HG02571 (cell line): ENCODE results near the gene ATP8B1.
"Not testable (repeated sequence)": the region's sequence is repeated elsewhere in the genome, so short reads cannot be mapped to it uniquely, and the experiment has no call there.

ENCODE experiments used
- ATAC-seq: cut with Tn5 transposase; IDR thresholded peaks from one replicate; pipeline ENCODE4 v1.9.1; 2021; ENCODE audit warnings: mild to moderate bottlenecking, moderate library complexity; ENCODE audit not compliant: unreplicated experiment

The ATP8B1 gene

DNA sequence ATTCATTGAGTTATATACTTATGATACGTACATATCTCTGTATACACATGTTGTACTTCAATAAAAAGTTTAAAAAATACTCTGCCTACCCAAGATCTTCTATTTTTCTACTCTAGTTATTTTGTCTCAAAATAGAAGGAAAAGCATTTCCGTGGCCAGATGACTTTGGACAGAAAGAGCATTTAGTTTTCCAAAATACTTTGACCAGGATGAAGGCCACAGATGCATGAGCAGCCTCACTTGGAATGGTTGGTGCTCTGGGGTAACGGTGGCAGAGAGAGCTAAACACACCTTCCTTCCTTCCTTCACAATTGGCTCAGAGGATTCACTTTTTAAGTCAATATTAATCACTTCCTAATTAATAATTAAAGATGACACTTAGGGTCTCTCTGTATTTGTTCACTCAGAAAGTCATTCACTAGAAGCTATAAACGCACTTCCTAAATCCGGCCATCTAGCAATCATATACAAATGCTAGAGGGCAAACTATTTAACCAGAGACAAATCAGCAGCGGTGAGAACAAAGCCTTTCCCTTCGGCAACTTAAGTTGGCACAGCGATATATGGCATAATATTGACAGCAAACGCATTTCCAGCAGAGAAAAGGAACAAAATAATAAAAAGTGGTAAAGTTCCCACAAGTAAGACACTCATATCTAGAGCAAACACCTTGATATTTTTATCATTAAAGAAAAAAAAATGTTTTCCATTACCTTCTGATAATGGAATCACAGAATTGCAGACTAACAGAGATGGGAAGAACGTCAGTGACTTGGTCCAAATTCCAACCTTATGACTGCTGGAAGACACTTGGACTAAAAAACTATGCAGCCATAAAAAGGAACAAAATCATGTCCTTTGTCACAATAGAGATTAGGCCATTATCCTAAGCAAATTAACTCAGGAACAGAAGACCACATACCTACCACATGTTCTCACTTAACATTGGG, 125.6 kb downstream of the ATP8B1 start:
- no peak for ATAC-seq

DNA sequence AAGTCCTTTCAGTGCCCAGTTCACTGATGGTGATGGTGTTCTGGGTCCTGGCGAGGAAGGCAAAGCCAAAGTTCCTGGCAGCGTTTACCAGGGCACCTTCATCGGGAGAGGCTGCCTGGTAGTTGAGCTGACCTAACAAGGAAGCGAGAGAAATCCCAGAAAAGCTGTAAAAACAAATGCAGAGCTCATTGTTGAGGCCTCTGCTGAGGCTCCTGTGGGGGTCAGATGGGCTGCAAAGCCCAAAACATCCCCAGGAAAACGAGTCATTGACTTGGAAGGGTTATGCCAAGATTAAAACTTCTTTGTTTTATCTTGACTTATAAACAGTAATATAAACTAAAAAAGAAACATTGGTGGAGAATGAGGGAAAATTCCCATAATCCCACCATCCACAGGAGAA, 128.2 kb downstream of the ATP8B1 start:
- no peak for ATAC-seq

DNA sequence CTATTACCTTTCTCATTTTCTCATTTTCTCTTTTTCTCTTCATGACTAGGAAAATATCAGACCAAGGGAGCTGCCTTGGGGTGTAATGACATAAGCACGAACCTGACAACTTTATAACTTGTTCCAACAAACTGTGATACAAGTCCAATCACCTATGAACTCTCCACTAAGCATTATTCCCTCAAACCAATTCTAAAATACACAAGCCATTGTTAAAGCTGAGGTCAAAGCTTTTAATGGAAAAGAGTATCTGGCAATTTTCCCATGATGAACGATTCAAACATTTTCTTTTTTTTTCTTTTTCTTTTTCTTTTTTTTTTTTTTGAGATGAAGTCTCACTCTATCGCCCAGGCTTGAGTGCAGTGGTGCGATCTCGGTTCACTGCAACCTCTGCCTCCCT, 133.1 kb downstream of the ATP8B1 start:
- no peak for ATAC-seq

- no peak for ATAC-seq
Measured at GRCh38 chr18:57668021-57668420, 135.1 kb downstream of the ATP8B1 start.

DNA sequence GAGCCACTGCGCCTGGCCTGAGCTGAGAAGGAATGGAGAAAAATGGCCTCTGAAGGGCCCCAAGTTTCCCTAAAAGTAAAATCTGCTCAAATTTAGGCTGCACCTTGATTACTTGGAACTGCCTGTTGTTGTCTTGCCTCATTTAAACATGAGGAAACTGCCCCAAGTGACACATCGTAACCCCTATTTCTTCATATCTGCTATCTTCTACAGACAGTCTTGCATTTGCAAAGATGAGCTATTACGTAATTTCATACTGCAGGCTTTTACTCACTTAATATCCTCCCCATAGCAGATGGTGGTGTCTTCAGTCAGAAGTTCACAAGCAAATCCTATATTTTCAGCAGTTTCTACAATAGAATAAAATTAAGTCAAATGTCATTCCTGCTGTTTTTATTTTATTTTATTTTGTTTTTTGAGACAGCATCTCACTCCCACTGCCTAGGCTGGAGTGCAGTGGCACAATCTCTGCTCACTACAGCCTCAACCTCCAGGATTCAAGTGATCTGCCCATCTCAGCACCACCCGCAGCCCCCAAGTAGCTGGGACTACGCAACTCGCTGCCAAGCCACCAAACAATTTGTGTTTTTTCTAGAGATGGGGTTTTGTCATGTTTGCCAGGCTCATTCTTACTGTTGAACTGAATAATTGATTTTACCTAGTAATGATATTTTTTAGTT, 136.2 kb downstream of the ATP8B1 start:
- no peak for ATAC-seq

GRCh38 chr18:57664568-57665165, 138.4 kb downstream of the ATP8B1 start:
- no peak for ATAC-seq

GRCh38 chr18:57660961-57661360, 142.2 kb downstream of the ATP8B1 start:
- no peak for ATAC-seq

GRCh38 chr18:57659460-57660102, 143.5 kb downstream of the ATP8B1 start:
- ATAC-seq, result no peak

DNA sequence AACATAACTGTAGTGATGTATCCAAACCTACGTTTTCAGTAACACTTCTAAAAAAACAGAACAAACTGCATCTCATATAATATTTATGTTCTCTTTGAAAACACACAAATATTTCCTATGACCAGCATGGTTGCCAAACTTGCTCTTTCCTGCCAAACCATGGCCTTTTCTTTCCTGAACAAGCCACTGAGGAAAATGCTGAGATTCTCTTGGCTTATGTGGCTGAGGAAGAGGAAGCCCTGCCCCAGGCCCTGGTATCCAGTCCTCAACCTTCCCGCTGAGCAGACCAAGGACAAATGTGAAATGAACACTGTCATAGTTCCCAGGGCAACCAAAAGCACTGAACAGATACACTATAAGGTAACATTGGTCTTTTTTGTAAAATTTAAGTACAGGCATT, 145.6 kb downstream of the ATP8B1 start:
- no peak for ATAC-seq

DNA sequence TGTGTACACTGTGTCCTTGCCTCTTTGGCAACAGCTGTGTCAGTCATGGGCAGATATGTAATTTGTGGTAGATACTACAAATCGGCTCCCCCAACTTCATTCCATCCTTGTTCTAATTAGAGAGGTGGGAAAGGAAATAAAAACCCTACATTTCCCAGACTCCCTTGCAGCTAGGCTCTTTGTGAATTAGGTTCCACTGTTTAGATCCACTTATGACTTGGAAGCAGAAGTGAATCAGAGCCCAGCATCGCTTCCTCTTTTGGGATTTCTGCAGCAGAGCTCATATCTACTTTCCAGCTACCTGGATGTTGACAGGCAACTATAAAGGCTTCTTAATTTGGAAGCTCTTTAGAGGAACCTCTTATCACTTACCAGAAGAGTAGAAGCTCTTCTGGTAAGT, 147.4 kb downstream of the ATP8B1 start:
- ATAC-seq, result no peak

- no peak for ATAC-seq
Measured at GRCh38 chr18:57651914-57652313, 151.2 kb downstream of the ATP8B1 start.

DNA sequence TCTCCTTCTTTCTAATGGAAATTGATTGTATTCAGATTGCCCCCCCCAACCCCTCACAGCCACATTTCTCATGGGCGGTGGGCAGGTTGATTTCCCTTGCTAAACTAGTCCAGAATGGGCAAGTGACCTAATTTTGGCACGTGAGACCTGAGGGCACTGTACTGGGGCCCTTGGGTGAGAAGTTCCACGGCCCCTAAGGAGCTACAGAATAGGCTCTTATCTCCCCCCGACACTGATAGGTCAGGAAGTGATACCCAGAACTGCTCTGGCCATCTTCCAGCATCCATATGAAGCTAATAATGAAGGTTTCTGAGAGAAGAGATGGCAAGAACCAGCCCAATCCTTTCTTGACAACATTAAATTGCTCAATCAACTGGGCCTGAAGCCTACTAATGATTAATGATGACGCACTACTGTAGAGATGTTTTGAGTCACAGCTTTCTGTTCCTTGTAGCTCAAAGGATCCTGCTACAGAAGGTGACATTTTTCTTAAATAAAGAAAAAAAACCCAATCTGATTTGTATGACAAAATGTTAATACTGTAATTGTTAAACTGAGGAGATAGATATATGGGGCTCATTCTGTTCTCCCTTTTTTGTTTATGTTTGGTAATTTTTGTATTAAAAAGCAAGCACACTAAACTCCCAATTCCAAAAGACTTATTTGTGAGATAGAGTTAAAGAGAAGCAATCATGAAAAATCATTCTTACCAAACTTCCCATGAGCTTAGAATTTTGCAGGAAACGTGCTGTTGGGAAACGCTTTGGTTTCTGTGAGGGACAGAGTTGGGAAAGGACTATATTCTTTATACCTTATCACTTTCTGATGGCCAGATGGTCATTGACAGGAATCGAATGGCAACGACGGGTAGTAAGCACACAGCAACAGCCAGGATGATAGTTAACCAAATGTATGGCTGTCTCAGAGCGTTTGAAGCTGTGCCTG, 153.3 kb downstream of the ATP8B1 start:
- peak; percentile 81 for ATAC-seq

GRCh38 chr18:57648414-57648813, 154.7 kb downstream of the ATP8B1 start:
- no peak for ATAC-seq

DNA sequence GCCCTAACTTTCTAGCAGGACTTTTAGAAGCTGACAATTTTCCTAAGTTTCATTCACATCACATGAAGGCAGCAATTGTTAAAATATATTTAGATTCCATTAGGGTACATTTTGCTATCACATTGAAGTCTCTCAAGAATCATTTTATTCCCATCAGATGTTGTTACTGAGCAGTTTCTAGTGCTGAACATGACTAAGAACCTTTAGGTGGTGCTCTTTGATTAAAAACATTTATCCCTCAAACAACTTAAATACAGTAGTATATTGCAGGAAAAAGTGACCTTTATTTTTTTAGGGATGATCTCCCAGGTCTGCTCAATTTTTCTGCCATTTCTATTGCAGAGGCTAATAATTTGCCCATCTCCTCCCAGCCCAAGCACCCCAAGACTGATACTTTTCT, 158.6 kb downstream of the ATP8B1 start:
- no peak for ATAC-seq

DNA sequence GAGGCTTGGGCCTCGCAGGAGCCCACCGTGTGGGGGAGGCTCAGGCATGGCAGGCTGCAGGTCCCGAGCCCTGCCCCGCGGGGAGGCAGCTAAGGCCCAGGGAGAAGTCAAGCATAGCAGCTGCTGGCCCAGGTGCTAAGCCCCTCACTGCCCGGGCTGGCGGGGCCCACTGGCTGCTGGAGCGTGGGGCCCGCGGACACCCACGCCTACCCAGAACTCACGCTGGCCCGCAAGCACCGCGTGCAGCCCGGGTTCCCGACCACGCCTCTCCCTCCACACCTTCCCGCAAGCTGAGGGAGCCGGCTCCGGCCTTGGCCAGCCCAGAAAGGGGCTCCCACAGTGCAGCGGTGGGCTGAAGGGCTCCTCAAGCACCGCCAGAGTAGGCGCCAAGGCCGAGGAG, 159.4 kb downstream of the ATP8B1 start:
- not testable (repeated sequence) for ATAC-seq

DNA sequence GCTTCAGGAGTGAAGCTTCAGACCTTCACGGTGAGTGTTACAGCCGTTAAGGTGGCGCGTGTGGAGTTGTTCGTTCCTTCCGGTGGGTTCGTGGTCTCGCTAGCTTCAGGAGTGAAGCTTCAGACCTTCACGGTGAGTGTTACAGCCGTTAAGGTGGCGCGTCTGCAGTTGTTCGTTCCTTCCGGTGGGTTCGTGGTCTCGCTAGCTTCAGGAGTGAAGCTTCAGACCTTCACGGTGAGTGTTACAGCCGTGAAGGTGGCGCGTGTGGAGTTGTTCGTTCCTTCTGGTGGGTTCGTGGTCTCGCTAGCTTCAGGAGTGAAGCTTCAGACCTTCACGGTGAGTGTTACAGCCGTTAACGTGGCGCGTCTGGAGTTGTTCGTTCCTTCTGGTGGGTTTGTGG, 160.7 kb downstream of the ATP8B1 start:
- ATAC-seq, result not testable (repeated sequence)

DNA sequence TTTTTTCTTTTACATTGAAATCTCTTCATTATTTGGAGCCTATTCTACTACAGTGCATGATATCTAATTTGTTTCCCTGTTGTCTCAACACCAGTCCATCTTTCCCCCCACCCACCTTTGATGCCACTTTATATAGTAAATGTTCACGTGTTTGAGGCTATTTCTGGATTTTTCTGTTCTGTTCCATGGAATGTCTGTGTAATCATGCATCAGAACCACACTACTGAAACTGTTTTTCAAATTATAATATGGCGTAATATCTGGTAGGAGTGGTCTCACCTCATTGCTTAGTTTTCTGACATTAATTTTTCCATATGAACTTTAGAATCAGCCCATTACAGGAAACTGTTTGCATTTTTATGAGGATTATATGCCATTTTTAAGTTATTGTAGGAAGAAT, 162.4 kb downstream of the ATP8B1 start:
- ATAC-seq, result no peak

GRCh38 chr18:57640236-57640635, 162.9 kb downstream of the ATP8B1 start:
- ATAC-seq, result no peak

GRCh38 chr18:57635003-57635822, 167.9 kb downstream of the ATP8B1 start:
- ATAC-seq, result no peak
